Measurements from ENCODE around the gene VEZT. TPM values are rescaled to one million over a fixed set of nuclear protein-coding genes. Genes with fewer than 3 reads are reported as not detected.
"Not testable (repeated sequence)": the region's sequence is repeated elsewhere in the genome, so short reads cannot be mapped to it uniquely, and the experiment has no call there.

VEZT gene
- total RNA-seq, 1 donor from 2014 or later, result 50.2 TPM

- DNase-seq (ENCODE audit: low spot score), result no peak
Measured at GRCh38 chr12:95318071-95318545, 100.5 kb downstream of the VEZT start.

DNA sequence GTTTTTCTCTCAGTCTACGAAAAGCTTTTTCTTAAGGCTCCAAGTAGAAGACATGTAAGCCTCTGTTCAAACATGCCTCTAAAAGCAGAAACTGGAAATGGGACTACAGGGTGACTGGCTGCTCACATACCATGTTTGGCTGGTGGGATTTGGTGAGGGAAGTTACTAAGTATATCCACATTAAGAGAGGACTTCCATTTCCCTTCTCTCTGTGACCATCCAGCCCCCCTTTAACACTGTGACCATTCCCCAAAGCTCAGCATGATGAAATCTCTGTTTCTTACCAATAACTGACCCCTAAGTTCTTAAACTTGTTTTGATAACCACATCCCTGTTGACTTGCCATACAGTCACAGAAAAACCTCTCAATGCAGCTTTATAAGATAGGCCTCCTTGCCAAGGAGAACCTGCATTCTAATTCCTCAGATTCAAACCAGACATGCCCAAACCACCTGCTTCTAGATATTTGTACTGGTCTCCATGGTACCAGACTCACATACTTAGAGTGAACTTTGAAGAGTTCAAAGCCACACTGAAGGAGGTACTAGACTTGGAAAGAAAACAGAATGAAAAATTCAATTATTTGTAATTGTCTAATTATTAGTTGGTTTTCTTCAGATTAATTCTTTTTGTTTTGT lies 102.2 kb downstream of the VEZT start:
- no peak for DNase-seq (ENCODE audit: low spot score)

DNA sequence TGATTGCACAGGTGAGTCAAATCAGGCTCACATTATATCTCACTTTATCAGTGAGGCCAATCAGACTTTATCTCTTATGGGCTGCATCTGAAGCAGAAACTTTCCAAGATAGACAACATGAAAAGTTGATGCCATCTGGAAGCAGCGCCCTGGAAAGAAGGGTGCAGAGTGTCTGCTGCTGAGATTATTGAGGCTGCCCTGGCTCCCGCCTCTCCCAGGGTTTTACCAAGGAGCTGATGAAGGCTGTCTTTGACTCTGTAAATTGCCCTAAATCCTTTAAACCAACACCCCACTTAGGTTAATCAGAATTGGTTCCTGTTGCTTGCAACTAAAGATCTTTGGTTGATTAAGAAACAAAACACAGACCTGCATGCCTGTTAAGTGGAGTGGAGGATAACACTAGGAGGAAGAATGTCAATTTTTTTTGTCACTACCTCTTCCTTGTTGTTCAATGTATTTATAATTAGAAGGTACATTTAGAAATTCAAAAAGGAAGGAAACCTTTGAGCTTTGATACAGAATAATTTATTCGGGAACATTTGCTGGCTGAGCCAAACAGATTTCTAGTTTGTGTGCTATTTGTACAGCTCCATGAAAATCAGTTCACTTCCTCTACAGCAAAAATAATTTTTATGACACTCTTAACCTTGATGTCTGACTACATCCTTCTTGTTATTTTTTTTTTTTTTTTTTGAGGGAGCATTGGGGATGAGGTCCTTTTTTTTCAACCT lies 104.1 kb downstream of the VEZT start:
- no peak for DNase-seq (ENCODE audit: low spot score)

- DNase-seq (ENCODE audit: low spot score), result no peak
Measured at GRCh38 chr12:95322326-95322725, 104.7 kb downstream of the VEZT start.

GRCh38 chr12:95323212-95323611 lies 105.6 kb downstream of the VEZT start:
- no peak for DNase-seq (ENCODE audit: low spot score)

- not testable (repeated sequence) for DNase-seq (ENCODE audit: low spot score)
Measured at GRCh38 chr12:95324246-95324645, 106.6 kb downstream of the VEZT start.

GRCh38 chr12:95325501-95325900 lies 107.9 kb downstream of the VEZT start:
- DNase-seq (ENCODE audit: low spot score), result no peak

GRCh38 chr12:95326445-95326844 lies 108.8 kb downstream of the VEZT start:
- DNase-seq (ENCODE audit: low spot score), result no peak

- no peak for DNase-seq (ENCODE audit: low spot score)
Measured at GRCh38 chr12:95326855-95327254, 109.2 kb downstream of the VEZT start.

DNA sequence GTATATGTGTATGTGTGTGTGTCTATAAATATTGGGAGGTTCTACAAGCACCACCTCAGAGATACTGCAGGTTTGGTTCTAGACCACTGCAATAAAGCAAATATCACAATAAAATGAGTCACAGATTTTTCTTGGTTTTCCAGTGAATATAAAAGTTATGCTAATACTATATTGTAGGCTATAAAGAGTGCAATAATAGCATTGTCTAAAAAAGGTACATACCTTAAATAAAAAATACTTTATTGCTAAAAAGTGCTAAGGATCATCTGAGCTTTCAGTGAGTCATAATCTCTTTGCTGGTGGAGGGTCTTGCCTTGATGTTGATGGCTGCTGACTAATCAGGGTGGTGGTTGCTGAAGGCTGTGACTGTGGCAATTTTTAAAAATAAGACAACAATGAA lies 111.1 kb downstream of the VEZT start:
- DNase-seq (ENCODE audit: low spot score), result no peak

- DNase-seq (ENCODE audit: low spot score), result no peak
Measured at GRCh38 chr12:95335948-95336347, 118.3 kb downstream of the VEZT start.

GRCh38 chr12:95336387-95337067 lies 118.9 kb downstream of the VEZT start:
- no peak for DNase-seq (ENCODE audit: low spot score)

- DNase-seq (ENCODE audit: low spot score), result no peak
Measured at GRCh38 chr12:95337146-95337545, 119.5 kb downstream of the VEZT start.

- DNase-seq (ENCODE audit: low spot score), result no peak
Measured at GRCh38 chr12:95339086-95339788, 121.6 kb downstream of the VEZT start.

GRCh38 chr12:95342008-95342407 lies 124.4 kb downstream of the VEZT start:
- DNase-seq (ENCODE audit: low spot score), result no peak

- no peak for DNase-seq (ENCODE audit: low spot score)
Measured at GRCh38 chr12:95343461-95344230, 126.0 kb downstream of the VEZT start.

DNA sequence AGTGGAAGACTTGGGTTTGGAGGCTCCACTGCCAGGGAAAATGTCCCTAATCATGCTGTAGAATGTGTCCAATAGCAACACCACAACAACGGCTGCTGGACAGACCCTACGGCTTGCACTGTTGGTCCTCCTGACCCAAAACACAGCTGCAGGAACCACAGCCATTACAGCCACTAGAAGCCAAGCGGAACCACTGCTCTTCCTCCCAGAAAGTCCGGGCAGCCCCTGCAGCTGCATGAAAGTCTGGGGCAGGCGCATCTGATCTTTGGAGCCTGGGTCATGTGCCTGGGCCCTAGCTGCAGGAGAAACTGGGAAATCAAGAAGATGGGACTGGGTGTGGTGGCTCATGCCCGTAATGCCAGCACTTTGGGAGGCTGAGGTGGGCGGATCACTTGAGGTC lies 131.7 kb downstream of the VEZT start:
- no peak for DNase-seq (ENCODE audit: low spot score)

DNA sequence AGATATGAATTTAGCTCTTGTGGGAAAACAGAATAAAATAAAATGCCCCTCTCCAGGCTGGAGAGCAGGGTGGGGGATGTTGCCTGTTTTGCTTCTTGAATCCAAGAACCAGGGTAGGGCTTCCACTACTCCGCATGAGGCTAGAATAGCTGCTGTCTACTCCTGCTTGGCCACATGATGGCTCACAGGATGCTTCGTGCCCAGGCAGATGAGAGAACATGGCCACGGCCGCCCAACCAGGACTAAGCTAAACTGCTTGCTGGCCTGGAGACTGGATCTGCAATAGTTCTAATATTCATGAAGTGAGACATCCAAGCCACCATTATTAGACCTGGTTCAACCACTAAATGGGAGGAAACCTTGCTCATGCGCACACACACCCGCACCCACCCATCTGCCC lies 134.1 kb downstream of the VEZT start:
- no peak for DNase-seq (ENCODE audit: low spot score)

All from mesenteric fat pad (tissue), 1 donor.